Measurements from ENCODE around the gene APOL1.

Gene APOL1

DNA sequence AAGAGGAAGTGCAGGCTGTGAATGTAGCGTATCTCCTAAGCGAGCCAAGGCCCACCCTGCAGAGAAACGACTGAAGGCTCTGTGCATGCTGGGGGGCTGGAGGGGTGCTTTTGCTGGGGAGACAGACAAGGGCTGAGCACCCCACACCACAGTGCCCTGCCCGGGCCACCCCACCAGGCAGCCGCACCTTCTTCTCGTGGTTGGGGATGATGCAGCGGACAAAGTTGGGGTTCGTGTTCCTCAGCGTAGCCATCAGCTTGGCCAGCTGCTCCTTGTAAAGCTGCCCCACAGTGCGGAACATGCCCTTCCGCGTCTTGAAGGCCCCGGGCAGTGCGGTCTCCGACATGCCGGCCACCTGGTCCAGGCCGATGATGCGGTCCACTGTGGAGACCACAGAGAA is 53.3 kb downstream of the APOL1 start:
- Histone ChIP-seq H2AFZ (no peak overlapping the region), H3K27me3 (ENCODE audit: control insufficient read depth, insufficient read depth, low read length) (no peaks in the 10 kb centered on the region), H3K36me3 (ENCODE audit: control insufficient read depth, insufficient read depth, low read length) (no peaks in the 10 kb centered on the region), H3K4me2 (ENCODE audit: low read length) (no peak overlapping the region), H3K9ac (no peak overlapping the region), H3K4me1 (no peaks in the 10 kb centered on the region), H3K27ac (no peak overlapping the region), H3K4me3 (ENCODE audit: low read depth, low read length) (no peak overlapping the region), H3K9me3 (ENCODE audit: control insufficient read depth, low read length) (no peaks in the 10 kb centered on the region), H3K79me2 (no peaks in the 10 kb centered on the region)
- no peak for TF ChIP-seq CTCF (IDR thresholded peaks at IDR 0.05)

- H3K4me3 ChIP-seq (ENCODE audit: low read depth, low read length), result no peak overlapping the region
- no peaks in the 10 kb centered on the region for H3K36me3 ChIP-seq (ENCODE audit: control insufficient read depth, insufficient read depth, low read length)
- no peaks in the 10 kb centered on the region for H3K27me3 ChIP-seq (ENCODE audit: control insufficient read depth, insufficient read depth, low read length)
- H3K4me2 ChIP-seq (ENCODE audit: low read length), result no peak overlapping the region
- H3K9me3 ChIP-seq (ENCODE audit: control insufficient read depth, low read length), result no peaks in the 10 kb centered on the region
- H3K79me2 ChIP-seq, result no peaks in the 10 kb centered on the region
- no peaks in the 10 kb centered on the region for H3K4me1 ChIP-seq
- no peak overlapping the region for H3K9ac ChIP-seq
- H3K27ac ChIP-seq, result no peak overlapping the region
- no peak for TF ChIP-seq CTCF (IDR thresholded peaks at IDR 0.05)
- no peak overlapping the region for H2AFZ ChIP-seq
Observed at GRCh38 chr22:36308880-36309279, 55.9 kb downstream of the APOL1 start.

- no peak overlapping the region for H3K4me2 ChIP-seq (ENCODE audit: low read length)
- H3K9me3 ChIP-seq (ENCODE audit: control insufficient read depth, low read length), result no peaks in the 10 kb centered on the region
- no peak overlapping the region for H3K4me3 ChIP-seq (ENCODE audit: low read depth, low read length)
- H3K9ac ChIP-seq, result no peak overlapping the region
- no peak overlapping the region for H2AFZ ChIP-seq
- H3K79me2 ChIP-seq, result no peaks in the 10 kb centered on the region
- no peaks in the 10 kb centered on the region for H3K27me3 ChIP-seq (ENCODE audit: control insufficient read depth, insufficient read depth, low read length)
- H3K36me3 ChIP-seq (ENCODE audit: control insufficient read depth, insufficient read depth, low read length), result no peaks in the 10 kb centered on the region
- no peak for TF ChIP-seq CTCF (IDR thresholded peaks at IDR 0.05)
- H3K27ac ChIP-seq, result no peak overlapping the region
- no peaks in the 10 kb centered on the region for H3K4me1 ChIP-seq
Observed at GRCh38 chr22:36311386-36312085, 58.6 kb downstream of the APOL1 start.

- no peaks in the 10 kb centered on the region for H3K36me3 ChIP-seq (ENCODE audit: control insufficient read depth, insufficient read depth, low read length)
- no peaks in the 10 kb centered on the region for H3K79me2 ChIP-seq
Observed at GRCh38 chr22:36315325-36315724, 62.4 kb downstream of the APOL1 start.

More at GRCh38 chr22:36315325-36315724, 62.4 kb downstream of the APOL1 start:
- no peak overlapping the region for H3K9ac ChIP-seq
- no peaks in the 10 kb centered on the region for H3K9me3 ChIP-seq (ENCODE audit: control insufficient read depth, low read length)
- H2AFZ ChIP-seq, result no peak overlapping the region
- TF ChIP-seq CTCF (IDR thresholded peaks at IDR 0.05), result no peak
- no peak overlapping the region for H3K27ac ChIP-seq
- no peaks in the 10 kb centered on the region for H3K4me1 ChIP-seq
- no peak overlapping the region for H3K4me3 ChIP-seq (ENCODE audit: low read depth, low read length)
- H3K4me2 ChIP-seq (ENCODE audit: low read length), result no peak overlapping the region
- no peaks in the 10 kb centered on the region for H3K27me3 ChIP-seq (ENCODE audit: control insufficient read depth, insufficient read depth, low read length)

All from parathyroid adenoma (tissue), 2 donors.